ENCODE data around the gene RAB11FIP2.

The RAB11FIP2 gene

GRCh38 chr10:117955176-117955575, 91.6 kb downstream of the RAB11FIP2 start:
- in situ Hi-C loops (cut with HindIII; ENCODE audit: low sequenced_read_pairs), result no loop called here
- DNase-seq (ENCODE audit: low read depth, low spot score), result no peak
- no peak for TF ChIP-seq CTCF (IDR thresholded peaks at IDR 0.05; ENCODE audit: low read depth, low read length)
- H3K4me3 ChIP-seq (ENCODE audit: low read depth, low read length), result no peak overlapping the region
